Fibroblast of mammary gland (primary cell): ENCODE results near the gene POLDIP2.

Experiments
- DNase-seq: peaks from one replicate; pipeline ENCODE4 v3.0.0-alpha.2; 2010; ENCODE audit warnings: low read depth
- H3K4me3 ChIP-seq: 2 replicates; pipeline ENCODE4 v1.5.1; 2011; ENCODE audit warnings: low read depth, mild to moderate bottlenecking, low read length, moderate library complexity; ENCODE audit not compliant: control insufficient read depth
- TF ChIP-seq, protein P1 (sequence below): conservative IDR thresholded peaks from 2 replicates; pipeline ENCODE4 v1.5.1; 2011; ENCODE audit warnings: low read depth, low read length, inconsistent platforms; ENCODE audit not compliant: control insufficient read depth, insufficient read depth

The POLDIP2 gene

DNA sequence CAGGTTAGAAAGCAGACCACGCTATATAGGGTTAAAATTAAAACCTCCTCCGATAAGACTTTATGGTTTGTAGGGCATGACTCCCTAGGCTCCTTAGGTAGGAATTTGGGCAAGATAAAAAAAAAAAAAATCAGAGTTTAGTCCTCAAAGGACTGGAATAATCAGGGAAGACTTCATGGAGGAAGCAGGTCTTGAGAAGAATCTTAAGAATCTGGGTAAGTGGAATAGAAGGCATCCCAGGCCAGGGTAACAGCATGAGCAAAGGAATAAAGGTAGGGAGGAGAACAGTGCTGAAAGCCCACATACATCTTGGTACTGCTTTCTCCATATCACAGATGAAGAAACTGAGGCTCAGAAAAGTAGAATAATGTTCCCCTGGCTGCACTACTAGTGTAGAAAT, 33.2 kb upstream of the POLDIP2 start:
- no peak for DNase-seq
- no peak overlapping the region for H3K4me3 ChIP-seq
- TF ChIP-seq, protein P1, sequence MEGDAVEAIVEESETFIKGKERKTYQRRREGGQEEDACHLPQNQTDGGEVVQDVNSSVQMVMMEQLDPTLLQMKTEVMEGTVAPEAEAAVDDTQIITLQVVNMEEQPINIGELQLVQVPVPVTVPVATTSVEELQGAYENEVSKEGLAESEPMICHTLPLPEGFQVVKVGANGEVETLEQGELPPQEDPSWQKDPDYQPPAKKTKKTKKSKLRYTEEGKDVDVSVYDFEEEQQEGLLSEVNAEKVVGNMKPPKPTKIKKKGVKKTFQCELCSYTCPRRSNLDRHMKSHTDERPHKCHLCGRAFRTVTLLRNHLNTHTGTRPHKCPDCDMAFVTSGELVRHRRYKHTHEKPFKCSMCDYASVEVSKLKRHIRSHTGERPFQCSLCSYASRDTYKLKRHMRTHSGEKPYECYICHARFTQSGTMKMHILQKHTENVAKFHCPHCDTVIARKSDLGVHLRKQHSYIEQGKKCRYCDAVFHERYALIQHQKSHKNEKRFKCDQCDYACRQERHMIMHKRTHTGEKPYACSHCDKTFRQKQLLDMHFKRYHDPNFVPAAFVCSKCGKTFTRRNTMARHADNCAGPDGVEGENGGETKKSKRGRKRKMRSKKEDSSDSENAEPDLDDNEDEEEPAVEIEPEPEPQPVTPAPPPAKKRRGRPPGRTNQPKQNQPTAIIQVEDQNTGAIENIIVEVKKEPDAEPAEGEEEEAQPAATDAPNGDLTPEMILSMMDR = no peak

DNA sequence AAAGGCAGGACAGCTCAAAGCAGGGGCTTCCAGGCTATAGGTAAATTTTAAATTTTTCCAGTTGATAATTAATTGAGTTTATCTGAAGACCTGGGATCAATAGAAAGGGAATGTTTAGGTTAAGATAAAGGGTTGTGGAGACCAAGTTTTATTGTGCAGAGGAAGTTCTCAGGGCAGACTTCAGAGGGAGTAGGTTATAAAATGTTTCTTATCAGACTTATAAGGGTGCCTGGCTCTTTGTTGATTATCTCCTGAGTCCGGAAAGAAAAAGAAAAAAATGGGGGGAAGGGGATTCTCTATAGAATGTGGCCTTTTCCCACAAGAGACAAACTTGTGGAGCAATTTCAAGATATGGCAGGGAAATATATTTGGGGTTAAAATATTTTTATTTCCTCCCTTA, 32.8 kb upstream of the POLDIP2 start:
- no peak for DNase-seq
- TF ChIP-seq, protein P1 = no peak
- no peak overlapping the region for H3K4me3 ChIP-seq

DNA sequence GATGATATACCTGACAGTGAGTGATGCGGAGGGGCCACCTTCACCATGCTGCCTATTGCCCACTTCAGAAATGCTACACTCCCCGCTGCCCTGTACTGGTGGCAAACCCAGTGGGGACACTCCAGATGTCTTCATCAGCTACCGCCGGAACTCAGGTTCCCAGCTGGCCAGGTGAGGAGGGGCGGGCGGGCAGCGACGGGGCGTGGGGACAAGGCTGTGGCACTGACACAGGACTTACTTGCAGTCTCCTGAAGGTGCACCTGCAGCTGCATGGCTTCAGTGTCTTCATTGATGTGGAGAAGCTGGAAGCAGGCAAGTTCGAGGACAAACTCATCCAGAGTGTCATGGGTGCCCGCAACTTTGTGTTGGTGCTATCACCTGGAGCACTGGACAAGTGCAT, 30.8 kb upstream of the POLDIP2 start:
- H3K4me3 ChIP-seq = no peak overlapping the region
- no peak for DNase-seq
- TF ChIP-seq, protein P1 = no peak

DNA sequence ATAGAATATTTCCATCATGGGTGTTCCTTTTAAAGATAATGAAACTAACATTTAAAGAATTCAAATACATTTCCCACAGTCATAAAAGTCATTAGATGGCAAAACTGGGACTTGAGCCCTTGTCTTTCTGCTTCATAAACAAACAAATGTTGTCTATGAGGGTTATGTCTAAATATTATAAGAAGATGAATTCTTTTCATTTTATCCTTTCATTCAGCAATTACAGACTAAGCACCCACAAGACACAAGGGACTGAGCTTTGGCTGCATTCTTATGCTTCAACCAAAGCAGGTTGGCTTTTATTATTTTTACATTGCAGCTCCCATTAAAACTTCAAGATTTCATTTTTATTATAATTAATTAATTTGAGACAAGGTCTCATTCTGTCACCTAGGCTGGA, 29.1 kb upstream of the POLDIP2 start:
- no peak overlapping the region for H3K4me3 ChIP-seq
- DNase-seq = no peak
- TF ChIP-seq, protein P1 = no peak

DNA sequence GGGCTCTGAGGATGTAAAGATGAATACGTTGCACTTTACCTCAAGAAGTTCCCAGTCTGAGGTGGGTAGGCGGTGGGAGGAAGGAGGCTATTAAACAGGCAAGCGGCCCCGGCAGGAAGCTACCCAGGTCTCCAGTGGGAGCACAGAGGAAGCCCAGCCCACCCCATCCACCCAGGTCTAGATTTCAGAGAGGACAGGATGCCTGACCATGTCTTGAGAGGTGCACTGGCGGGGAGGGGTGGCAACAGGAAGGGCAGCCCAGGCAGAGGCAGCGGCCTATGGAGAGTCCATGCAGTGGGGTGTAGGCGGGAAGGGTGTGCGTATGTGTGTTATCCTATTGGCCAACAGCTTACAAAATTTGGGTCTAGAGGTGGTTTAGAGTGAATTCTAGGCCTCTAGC, 28.1 kb upstream of the POLDIP2 start:
- no peak for DNase-seq
- no peak overlapping the region for H3K4me3 ChIP-seq
- TF ChIP-seq, protein P1 = no peak

DNA sequence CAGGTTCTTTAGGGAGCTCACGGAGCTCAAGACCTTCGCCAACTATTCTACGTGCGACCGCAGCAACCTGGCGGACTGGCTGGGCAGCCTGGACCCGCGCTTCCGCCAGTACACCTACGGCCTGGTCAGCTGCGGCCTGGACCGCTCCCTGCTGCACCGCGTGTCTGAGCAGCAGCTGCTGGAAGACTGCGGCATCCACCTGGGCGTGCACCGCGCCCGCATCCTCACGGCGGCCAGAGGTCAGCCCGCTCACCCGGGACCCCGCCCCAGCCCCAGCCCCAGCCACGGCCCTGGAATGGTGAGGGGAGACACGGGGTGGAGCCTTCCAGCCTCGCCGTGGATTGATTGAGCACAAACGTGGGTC, 27.7 kb upstream of the POLDIP2 start:
- TF ChIP-seq, protein P1 = no peak
- DNase-seq = no peak
- H3K4me3 ChIP-seq = no peak overlapping the region
